Measurements from ENCODE around the gene GPR155.
"Not testable (repeated sequence)": the region's sequence is repeated elsewhere in the genome, so short reads cannot be mapped to it uniquely, and the experiment has no call there.

DNA sequence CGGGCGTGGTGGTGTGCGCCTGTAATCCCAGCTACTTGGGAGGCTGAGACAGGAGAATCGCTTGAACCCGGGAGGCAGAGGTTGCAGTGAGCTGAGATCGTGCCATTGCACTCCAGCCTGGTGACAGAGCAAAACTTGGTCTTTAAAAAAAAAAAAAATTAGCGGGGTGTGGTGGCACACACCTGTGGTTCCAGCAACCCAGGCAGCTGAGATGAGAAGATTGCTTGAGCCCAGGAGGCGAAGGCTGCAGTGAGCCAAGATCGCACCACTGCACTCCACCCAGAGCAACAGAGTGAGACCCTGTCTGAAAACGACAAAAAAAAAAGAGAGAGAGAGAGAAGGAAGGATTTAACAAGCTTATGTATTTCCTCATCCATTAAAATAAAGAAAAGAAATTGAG is 2.7 kb upstream of the GPR155 start:
- TF ChIP-seq, protein P1, sequence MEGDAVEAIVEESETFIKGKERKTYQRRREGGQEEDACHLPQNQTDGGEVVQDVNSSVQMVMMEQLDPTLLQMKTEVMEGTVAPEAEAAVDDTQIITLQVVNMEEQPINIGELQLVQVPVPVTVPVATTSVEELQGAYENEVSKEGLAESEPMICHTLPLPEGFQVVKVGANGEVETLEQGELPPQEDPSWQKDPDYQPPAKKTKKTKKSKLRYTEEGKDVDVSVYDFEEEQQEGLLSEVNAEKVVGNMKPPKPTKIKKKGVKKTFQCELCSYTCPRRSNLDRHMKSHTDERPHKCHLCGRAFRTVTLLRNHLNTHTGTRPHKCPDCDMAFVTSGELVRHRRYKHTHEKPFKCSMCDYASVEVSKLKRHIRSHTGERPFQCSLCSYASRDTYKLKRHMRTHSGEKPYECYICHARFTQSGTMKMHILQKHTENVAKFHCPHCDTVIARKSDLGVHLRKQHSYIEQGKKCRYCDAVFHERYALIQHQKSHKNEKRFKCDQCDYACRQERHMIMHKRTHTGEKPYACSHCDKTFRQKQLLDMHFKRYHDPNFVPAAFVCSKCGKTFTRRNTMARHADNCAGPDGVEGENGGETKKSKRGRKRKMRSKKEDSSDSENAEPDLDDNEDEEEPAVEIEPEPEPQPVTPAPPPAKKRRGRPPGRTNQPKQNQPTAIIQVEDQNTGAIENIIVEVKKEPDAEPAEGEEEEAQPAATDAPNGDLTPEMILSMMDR (IDR thresholded peaks at IDR 0.05), result not testable (repeated sequence)
- not testable (repeated sequence) for TF ChIP-seq POLR2A (IDR thresholded peaks at IDR 0.05); POLR2AphosphoS5 (IDR thresholded peaks at IDR 0.05); EP300 (IDR thresholded peaks at IDR 0.05; ENCODE audit: low read depth)

Data from transverse colon (tissue), 4 donors.